Measurements from ENCODE around the gene SEPTIN10. TPM values are rescaled to one million over a fixed set of nuclear protein-coding genes. Genes with fewer than 3 reads are reported as not detected.

The SEPTIN10 gene
- total RNA-seq (2022; extraction: Qiagen RNA extraction) = 37.1 to 50.7 TPM (median 48.1 TPM) in 5 replicates

GRCh38 chr2:109613922-109614714 lies at the start of gene SEPTIN10, which contains the start of gene SOWAHC:
TSS of gene SEPTIN10 (minus strand) at chr2:109613966. CDS start at chr2:109613827, 139 bp downstream.
TSS of gene SOWAHC (plus strand) at chr2:109614364. CDS start at chr2:109614490, 126 bp downstream.

Other genes with a start within 250 kb of the SEPTIN10 start
- 7.0 to 10.2 TPM (median 9.2 TPM) in 5 replicates for gene SOWAHC, start 398 bp upstream of the SEPTIN10 start, total RNA-seq (2022; extraction: Qiagen RNA extraction)
- gene RGPD5, start 180.3 kb upstream of the SEPTIN10 start, total RNA-seq (2022; extraction: Qiagen RNA extraction) = 4.6 to 10.0 TPM (median 8.6 TPM) in 5 replicates